GM21360 (cell line): ENCODE data around the gene NEDD4L.
"Not testable (repeated sequence)": the region's sequence is repeated elsewhere in the genome, so short reads cannot be mapped to it uniquely, and the experiment has no call there.

Experiments used
- ATAC-seq: cut with Tn5 transposase; IDR thresholded peaks from one replicate; pipeline ENCODE4 v1.9.1; 2021; ENCODE audit warnings: mild to moderate bottlenecking, moderate library complexity; ENCODE audit not compliant: unreplicated experiment

NEDD4L gene

DNA sequence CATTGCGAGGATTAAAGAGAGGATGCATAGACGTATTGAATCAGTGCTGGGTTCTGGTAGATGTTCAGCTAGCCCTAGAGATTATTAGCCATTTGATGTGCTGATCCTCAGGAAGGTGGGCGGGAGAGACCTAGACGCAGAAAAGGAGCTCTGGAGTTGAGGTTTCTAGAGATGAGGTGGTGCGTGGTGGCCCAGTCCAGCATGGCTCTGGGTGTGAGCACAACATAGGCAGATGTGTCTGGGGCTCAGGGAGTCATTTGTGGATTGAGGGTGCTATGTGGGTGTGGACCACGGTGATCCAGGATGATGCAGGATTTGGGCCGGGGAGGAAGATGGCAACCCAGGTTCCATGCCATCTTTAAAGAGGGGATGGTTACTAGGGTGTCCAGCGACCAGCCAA, 102.1 kb downstream of the NEDD4L start:
- no peak for ATAC-seq

DNA sequence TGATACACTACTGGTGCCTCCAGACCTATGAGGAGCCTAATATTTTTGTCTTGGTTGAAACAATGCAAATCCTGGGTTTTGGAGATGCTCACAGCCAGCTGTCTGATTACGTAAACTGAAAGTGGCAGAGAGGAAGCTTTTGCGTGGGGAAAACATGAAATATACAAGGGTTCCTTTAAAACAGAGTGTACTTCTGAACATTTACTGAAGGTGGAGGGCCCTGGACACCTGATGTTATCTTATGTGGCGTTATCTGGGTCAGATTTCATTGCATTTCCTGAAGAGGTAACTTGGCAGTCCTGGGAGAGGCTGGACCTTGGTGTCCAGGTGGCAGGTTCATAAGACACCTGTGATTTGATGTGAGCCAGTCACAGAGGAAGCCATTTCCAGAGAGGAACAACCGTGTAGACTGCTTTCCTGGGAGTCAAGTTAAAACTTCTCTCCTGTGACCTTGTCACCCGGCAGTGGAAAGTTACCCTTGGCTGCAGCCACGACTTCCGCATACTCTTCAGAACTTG, 105.0 kb downstream of the NEDD4L start:
- no peak for ATAC-seq

DNA sequence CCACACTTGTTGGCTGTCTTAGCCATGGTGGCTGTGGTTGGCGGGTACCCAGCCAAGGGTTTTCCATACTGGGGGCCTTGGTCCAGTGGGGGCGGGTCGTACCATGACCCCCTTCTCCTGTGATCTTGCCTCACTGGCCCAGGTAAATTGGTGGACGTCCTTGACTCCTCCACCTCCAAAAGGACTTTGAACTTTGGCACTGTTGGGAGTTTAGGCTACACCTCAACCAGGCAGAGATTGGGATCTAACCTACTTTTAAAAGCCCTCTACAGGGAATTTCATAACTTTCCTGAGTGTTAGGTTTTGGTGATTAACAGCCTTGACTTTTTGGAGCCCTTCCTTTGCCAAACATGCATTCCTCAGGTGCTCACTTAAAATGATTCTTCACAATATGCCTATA, 106.7 kb downstream of the NEDD4L start:
- no peak for ATAC-seq

DNA sequence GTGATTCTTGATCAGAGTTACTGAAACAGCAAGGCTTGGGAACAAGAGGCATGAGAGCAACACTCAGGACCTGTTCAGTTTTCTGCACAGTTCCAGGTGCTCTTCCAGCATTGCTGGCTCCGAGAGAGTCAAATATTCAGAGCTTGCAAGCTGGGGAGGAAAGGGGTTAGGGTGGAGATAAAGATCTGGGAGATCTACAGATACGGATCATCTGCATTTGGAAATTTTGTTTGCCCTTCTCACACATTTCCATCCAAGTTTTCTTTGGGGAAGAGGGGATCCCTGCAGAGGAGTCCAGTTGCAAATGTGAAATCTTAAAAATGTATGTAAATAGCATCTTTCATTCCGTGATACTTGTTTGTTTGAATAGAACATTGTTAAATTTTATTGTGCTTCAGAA, 108.2 kb downstream of the NEDD4L start:
- ATAC-seq = no peak

DNA sequence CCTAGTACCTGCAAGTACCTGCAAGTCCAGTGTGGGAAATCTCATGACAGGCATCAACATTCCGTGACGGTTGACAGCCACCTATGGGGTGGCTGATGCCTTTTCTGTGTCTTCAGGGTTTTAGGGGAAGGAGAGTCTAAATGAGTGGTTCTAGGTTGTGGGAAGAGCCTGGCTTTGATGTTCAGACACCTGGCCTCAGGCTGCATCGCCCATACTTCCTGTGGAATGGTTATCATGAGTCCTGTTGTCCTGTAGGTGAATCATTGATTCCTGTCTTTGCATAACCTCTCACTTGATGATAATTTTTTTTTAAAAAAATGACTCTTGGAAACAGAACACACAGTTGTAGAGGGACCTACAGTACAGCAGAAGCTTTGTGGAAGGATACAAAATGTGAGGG, 108.9 kb downstream of the NEDD4L start:
- ATAC-seq = no peak

DNA sequence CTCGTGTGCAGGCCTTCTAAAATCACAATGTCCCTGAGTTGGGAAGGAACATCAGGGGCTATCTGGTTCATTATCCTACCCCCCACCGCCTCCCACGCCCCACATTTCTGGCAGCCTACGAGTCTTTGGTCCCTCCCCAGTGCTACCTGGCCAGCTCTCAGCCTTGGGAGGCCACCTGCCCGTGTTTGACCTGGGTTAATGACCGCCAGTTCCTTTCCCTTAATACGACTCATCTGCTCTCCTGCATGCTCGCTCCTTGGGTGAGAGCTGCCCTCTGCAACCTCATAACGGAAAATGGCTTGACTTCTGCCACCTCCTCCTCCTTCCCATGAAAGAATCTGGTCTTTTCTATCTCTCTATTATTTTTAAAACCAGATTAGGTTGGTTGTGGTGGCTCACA, 112.5 kb downstream of the NEDD4L start:
- ATAC-seq = no peak

GRCh38 chr18:58157237-58157636, 113.2 kb downstream of the NEDD4L start:
- no peak for ATAC-seq

GRCh38 chr18:58158008-58158407, 114.0 kb downstream of the NEDD4L start:
- no peak for ATAC-seq

- ATAC-seq = no peak
These were observed 114.4 kb downstream of the NEDD4L start for GRCh38 chr18:58158459-58158858.

- ATAC-seq = no peak
These were observed 117.6 kb downstream of the NEDD4L start for GRCh38 chr18:58161659-58162058.

DNA sequence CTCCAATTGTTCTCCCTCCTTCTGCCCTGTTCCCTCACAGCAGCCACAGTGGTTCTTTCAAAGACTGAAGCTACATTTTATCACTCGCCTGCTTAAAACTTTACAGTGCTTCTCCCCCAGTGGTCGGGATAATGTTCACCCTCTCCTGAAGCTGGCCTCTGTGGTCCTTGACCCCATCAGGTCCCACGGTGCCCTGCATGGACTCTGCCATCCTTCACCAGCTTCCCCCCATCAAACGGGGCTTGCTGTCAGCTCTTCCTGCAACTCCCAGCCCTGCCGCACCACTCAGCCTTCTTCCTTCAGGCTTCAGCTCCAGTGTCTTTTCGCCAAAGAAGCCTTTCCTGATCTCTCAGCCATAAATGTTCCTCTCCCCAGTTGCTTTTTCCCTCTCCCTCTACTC, 118.1 kb downstream of the NEDD4L start:
- no peak for ATAC-seq

DNA sequence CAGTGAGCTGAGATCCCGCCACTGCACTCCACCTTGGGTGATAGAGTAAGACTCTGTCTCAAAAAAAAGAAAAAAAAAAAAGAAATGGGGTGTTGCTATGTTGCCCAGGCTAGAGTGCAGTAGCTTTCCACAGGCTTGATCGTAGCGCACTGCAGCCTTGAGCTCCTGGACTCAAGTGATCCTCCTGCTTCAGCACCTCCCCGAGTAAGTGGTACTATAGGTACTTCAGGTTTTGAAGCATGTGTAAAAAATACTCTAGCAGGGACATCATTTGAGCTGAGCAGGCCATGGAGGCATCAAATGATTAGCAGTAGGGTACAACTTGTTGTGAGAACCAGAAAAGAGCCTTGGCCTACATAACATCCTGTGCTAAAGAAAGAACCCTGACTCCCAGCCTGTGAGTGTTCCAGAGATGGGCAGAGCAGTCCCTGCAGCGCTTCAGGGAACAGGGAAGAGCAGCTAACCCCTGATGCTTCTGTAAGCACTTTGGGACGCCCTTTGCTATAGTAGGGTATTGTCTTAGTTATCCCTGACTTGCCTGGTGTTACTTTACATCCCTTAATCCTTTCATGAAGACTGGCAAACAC, 119.1 kb downstream of the NEDD4L start:
- ATAC-seq = no peak

- no peak for ATAC-seq
These were observed 122.3 kb downstream of the NEDD4L start for GRCh38 chr18:58166278-58166844.

GRCh38 chr18:58167073-58167472, 123.0 kb downstream of the NEDD4L start:
- no peak for ATAC-seq

- no peak for ATAC-seq
These were observed 124.2 kb downstream of the NEDD4L start for GRCh38 chr18:58168221-58168620.

GRCh38 chr18:58168993-58169392, 125.0 kb downstream of the NEDD4L start:
- ATAC-seq = no peak

GRCh38 chr18:58169472-58169871, 125.4 kb downstream of the NEDD4L start:
- ATAC-seq = no peak

- ATAC-seq = not testable (repeated sequence)
These were observed 126.0 kb downstream of the NEDD4L start for GRCh38 chr18:58170036-58170435.

GRCh38 chr18:58172031-58172430, 128.0 kb downstream of the NEDD4L start:
- ATAC-seq = no peak

- no peak for ATAC-seq
These were observed 130.3 kb downstream of the NEDD4L start for GRCh38 chr18:58174285-58174684.

- ATAC-seq = no peak
These were observed 131.2 kb downstream of the NEDD4L start for GRCh38 chr18:58175122-58175785.

GRCh38 chr18:58175786-58176176, 131.8 kb downstream of the NEDD4L start:
- no peak for ATAC-seq
